HepG2 (cell line): ENCODE results near the gene BMPR2.

Source experiments
- FOSL1 ChIP-seq: sonication (generic); formaldehyde crosslinking; IDR thresholded peaks from 2 replicates; pipeline ENCODE4 v1.9.0; 2021; ENCODE audit warnings: missing genetic modification reagents, borderline replicate concordance
- JUNB ChIP-seq: sonication (generic); formaldehyde crosslinking; IDR thresholded peaks from 2 replicates; pipeline ENCODE4 v1.8.0; 2022; ENCODE audit warnings: missing genetic modification reagents, mild to moderate bottlenecking, borderline replicate concordance
- POLR2AphosphoS5 ChIP-seq: IDR thresholded peaks from 2 replicates; pipeline ENCODE4 v1.6.1; 2012; ENCODE audit warnings: low read depth, low read length
- RBM39 ChIP-seq: fragments of 200-400 bp; formaldehyde crosslinking; IDR thresholded peaks from one replicate; pipeline ENCODE4 v1.6.1; 2018; ENCODE audit warnings: antibody characterized with exemption, mild to moderate bottlenecking, low read depth, low read length; ENCODE audit not compliant: poor library complexity, severe bottlenecking
- ZNF773 ChIP-seq: sonication (generic); formaldehyde crosslinking; IDR thresholded peaks from 2 replicates; pipeline ENCODE4 v1.4.0; 2020; ENCODE audit warnings: missing genetic modification reagents, borderline replicate concordance
- ZSCAN29 ChIP-seq: sonication (generic); formaldehyde crosslinking; conservative IDR thresholded peaks from 2 replicates; pipeline ENCODE4 v1.4.0; 2020; ENCODE audit warnings: mild to moderate bottlenecking, missing genetic modification reagents

GRCh38 chr2:202432776-202433175, 56.6 kb downstream of the BMPR2 start:
- TF ChIP-seq ZNF773, result no peak
- no peak for TF ChIP-seq RBM39
- TF ChIP-seq ZSCAN29, result no peak
- no peak for TF ChIP-seq POLR2AphosphoS5
- TF ChIP-seq FOSL1 (CRISPR knock-in tag), result no peak
- no peak for TF ChIP-seq JUNB (CRISPR knock-in tag)
